Measurements from ENCODE around the gene PFKFB2.

- TF ChIP-seq CTCF (IDR thresholded peaks at IDR 0.05; ENCODE audit: low read depth, low read length, poor library complexity, severe bottlenecking) (no peak), EZH2phosphoT487 (IDR thresholded peaks at IDR 0.05; ENCODE audit: borderline replicate concordance, low read length) (no peak)
Observed at GRCh38 chr1:207031632-207032264, 21.3 kb upstream of the PFKFB2 start.

Measured in DOHH2 (cell line).